Progenitor cell of endocrine pancreas (in vitro differentiated cells): ENCODE data around the gene ZKSCAN4. TPM values are rescaled to one million over a fixed set of nuclear protein-coding genes. Genes with fewer than 3 reads are reported as not detected.

Experiments
- DNase-seq: peaks from one replicate; pipeline ENCODE4 v3.0.0; 2021; ENCODE audit warnings: low spot score; ENCODE audit not compliant: unreplicated experiment
- H3K27ac Mint-ChIP-seq: 2 replicates; pipeline ENCODE4 v1.8.0; 2021; ENCODE audit warnings: mild to moderate bottlenecking, moderate library complexity, mixed read lengths
- H3K27me3 Mint-ChIP-seq: 2 replicates; pipeline ENCODE4 v1.8.0; 2021; ENCODE audit warnings: mixed read lengths
- H3K36me3 Mint-ChIP-seq: 2 replicates; pipeline ENCODE4 v1.8.0; 2022; ENCODE audit warnings: mixed read lengths; ENCODE audit not compliant: insufficient read depth
- H3K4me1 Mint-ChIP-seq: 2 replicates; pipeline ENCODE4 v1.8.0; 2021; ENCODE audit warnings: low read depth, mixed read lengths
- H3K4me3 Mint-ChIP-seq: 2 replicates; pipeline ENCODE4 v1.8.0; 2021; ENCODE audit warnings: low read depth, mild to moderate bottlenecking, moderate library complexity, mixed read lengths
- H3K9me3 Mint-ChIP-seq: 2 replicates; pipeline ENCODE4 v1.8.0; 2021; ENCODE audit warnings: low read depth, mixed read lengths
- CTCF ChIP-seq: fragments of 200-600 bp; sonication (generic); IDR thresholded peaks from one replicate; pipeline ENCODE4 v1.5.0; 2021; ENCODE audit warnings: antibody characterized with exemption, mild to moderate bottlenecking; ENCODE audit not compliant: unreplicated experiment
- total RNA-seq: library from RNA; stranded (reverse); gene quantifications from 2 replicates; pipeline ENCODE4 v1.2.1, GENCODE V29; 2021

Gene ZKSCAN4
- total RNA-seq, 1 donor from 2014 or later, result 9.0 TPM

- Mint-ChIP-seq H3K36me3 (no peaks in the 10 kb centered on the region), H3K4me1 (peaks cover 5% of the 10 kb centered on the region), H3K9me3 (no peaks in the 10 kb centered on the region), H3K4me3 (no peak overlapping the region), H3K27ac (no peak overlapping the region), H3K27me3 (peaks cover 40% of the 10 kb centered on the region)
- no peak for TF ChIP-seq CTCF
- no peak for DNase-seq
Measured at GRCh38 chr6:28220257-28221133, 31.6 kb downstream of the ZKSCAN4 start.

- peaks cover 55% of the 10 kb centered on the region for H3K27me3 Mint-ChIP-seq
- no peak for DNase-seq
Measured at GRCh38 chr6:28218312-28219248, 33.5 kb downstream of the ZKSCAN4 start.

DNA sequence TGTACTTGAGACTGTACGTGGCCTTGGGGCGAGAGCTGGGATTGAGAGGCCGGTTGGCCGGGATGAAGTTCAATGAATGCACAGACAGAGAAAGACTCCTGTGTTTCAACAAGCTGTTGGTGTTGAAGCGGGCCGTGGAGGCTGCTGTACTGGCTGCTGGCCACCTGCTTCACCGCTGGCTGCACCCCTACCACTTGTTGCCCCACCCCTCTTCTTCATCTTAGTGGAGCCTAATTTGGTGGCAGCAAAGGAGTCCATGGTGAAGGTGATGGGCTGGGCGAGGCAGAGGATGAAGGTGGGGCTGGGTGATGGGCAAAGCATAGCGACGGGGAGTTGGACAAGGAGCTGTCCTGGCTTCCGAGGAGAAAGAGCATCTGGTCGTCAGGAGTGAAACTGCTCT is 34.2 kb downstream of the ZKSCAN4 start:
- H3K4me3 Mint-ChIP-seq, result peak overlapping the region; percentile 77
- peaks cover 5% of the 10 kb centered on the region for H3K9me3 Mint-ChIP-seq
- H3K36me3 Mint-ChIP-seq, result no peaks in the 10 kb centered on the region
- H3K27me3 Mint-ChIP-seq, result peaks cover 58% of the 10 kb centered on the region
- peaks cover 4% of the 10 kb centered on the region for H3K4me1 Mint-ChIP-seq
- DNase-seq, result no peak
- TF ChIP-seq CTCF, result no peak
- no peak overlapping the region for H3K27ac Mint-ChIP-seq

More at GRCh38 chr6:28218312-28219248, 33.5 kb downstream of the ZKSCAN4 start:
- peak overlapping the region; percentile 77 for H3K4me3 Mint-ChIP-seq
- H3K36me3 Mint-ChIP-seq, result no peaks in the 10 kb centered on the region
- H3K9me3 Mint-ChIP-seq, result peaks cover 5% of the 10 kb centered on the region
- TF ChIP-seq CTCF, result no peak
- peaks cover 4% of the 10 kb centered on the region for H3K4me1 Mint-ChIP-seq
- peak overlapping the region; percentile 16 for H3K27ac Mint-ChIP-seq

- peaks cover 5% of the 10 kb centered on the region for H3K4me1 Mint-ChIP-seq
- H3K9me3 Mint-ChIP-seq, result peaks cover 5% of the 10 kb centered on the region
- H3K27me3 Mint-ChIP-seq, result peaks cover 62% of the 10 kb centered on the region
- no peak for DNase-seq
- no peak for TF ChIP-seq CTCF
- no peaks in the 10 kb centered on the region for H3K36me3 Mint-ChIP-seq
- no peak overlapping the region for H3K27ac Mint-ChIP-seq
- no peak overlapping the region for H3K4me3 Mint-ChIP-seq
Measured at GRCh38 chr6:28215425-28215824, 36.6 kb downstream of the ZKSCAN4 start.

GRCh38 chr6:28213213-28213523 is 38.9 kb downstream of the ZKSCAN4 start:
- peaks cover 78% of the 10 kb centered on the region for H3K27me3 Mint-ChIP-seq
- peaks cover 5% of the 10 kb centered on the region for H3K9me3 Mint-ChIP-seq
- no peak for DNase-seq
- peaks cover 3% of the 10 kb centered on the region for H3K4me1 Mint-ChIP-seq
- no peak overlapping the region for H3K27ac Mint-ChIP-seq
- H3K36me3 Mint-ChIP-seq, result no peaks in the 10 kb centered on the region
- H3K4me3 Mint-ChIP-seq, result no peak overlapping the region
- no peak for TF ChIP-seq CTCF
